ENCODE data around the gene ETFRF1. TPM values are rescaled to one million over a fixed set of nuclear protein-coding genes. Genes with fewer than 3 reads are reported as not detected.

ETFRF1 gene, protein sequence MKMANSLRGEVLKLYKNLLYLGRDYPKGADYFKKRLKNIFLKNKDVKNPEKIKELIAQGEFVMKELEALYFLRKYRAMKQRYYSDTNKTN
- 8.5 to 12.0 TPM (median 9.2 TPM) in 5 replicates for total RNA-seq (2022; extraction: Qiagen RNA extraction)

DNA sequence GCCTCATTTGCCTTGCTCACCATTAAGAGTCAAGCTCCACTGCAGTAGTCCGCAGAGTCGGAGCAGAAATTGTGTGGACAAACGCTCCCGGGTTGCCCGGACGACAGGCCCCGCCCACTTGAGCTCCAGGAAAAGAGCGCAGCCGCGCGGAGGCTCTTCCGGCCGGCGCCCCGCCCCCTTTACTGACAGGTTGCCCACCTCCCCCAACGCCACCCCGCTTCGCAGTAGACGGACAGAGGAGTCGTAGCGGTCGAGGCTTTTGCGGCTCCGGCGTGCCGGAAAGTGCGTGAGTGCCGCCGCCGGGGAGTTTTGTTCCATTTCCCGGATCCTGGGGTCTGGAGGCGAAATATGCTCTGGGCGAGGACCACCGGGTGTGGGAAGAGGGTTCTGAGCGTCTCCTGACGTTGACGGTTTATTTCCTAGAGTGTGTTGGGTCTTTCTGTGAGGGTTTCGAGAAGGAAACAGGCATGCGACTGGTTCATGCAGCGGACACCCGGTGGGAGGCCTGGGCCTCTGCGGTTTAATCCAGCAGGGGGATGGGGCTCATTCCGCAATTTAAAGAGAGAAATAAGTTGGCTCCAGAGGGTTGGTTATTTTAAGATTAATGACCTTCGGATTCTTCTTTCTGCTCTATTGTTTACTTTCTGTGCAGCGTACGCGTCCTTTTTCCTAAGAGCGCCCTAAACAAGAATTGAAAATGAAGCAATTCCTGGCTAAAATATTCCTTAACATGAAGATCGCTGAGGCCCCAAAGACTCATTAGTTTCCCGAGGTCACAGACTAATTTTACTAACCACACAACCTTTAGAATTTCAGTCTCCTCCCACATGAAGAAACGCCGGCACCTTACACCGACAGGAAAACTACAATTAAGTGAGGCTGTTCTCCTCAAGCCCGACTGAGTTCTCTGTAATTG is at the start of gene ETFRF1, which contains the start of gene DNAI7:
Gene ETFRF1 (plus strand): TSS at position 182 of the 916 bp plus-strand sequence. CDS start 8,720 bp downstream, outside the sequence.
Gene DNAI7 (minus strand): TSS at position 105 of the 916 bp plus-strand sequence. CDS start 82 bp downstream, at position 23.

GRCh38 chr12:25250744-25251730 is 56.0 kb downstream of the ETFRF1 start, which contains the start of gene KRAS:
Gene KRAS, minus strand, starts transcription at chr12:25250929.

Other genes with a start within 250 kb of the ETFRF1 start
- 8.8 to 11.7 TPM (median 9.4 TPM) in 5 replicates for gene BCAT1, start 246.1 kb upstream of the ETFRF1 start, total RNA-seq (2022; extraction: Qiagen RNA extraction)
- gene DNAI7, start 77 bp upstream of the ETFRF1 start, total RNA-seq (2022; extraction: Qiagen RNA extraction): 0.13 to 0.91 TPM (median 0.18 TPM) in 5 replicates
- gene KRAS, start 55.7 kb downstream of the ETFRF1 start, total RNA-seq (2022; extraction: Qiagen RNA extraction): 10.5 to 17.4 TPM (median 13.8 TPM) in 5 replicates